ENCODE data around the gene EPB41.

The EPB41 gene

GRCh38 chr1:28983091-28983490 is 68.7 kb downstream of the EPB41 start:
- ATAC-seq (replicated peaks) (no peak), DNase-seq (no peak)
- Mint-ChIP-seq H3K36me3 (ENCODE audit: insufficient read depth) (peaks cover 6% of the 10 kb centered on the region), H3K9me3 (no peaks in the 10 kb centered on the region), H3K27ac (no peak overlapping the region), H3K4me1 (ENCODE audit: low read depth in 2 of 2) (peaks cover 37 to 65% of the 10 kb centered on the region in 2 donors), H3K4me3 (no peak overlapping the region), H3K27me3 (no peaks in the 10 kb centered on the region)

- Mint-ChIP-seq H3K9me3 (no peaks in the 10 kb centered on the region), H3K27ac (peak overlapping the region in 1 of 2 donors; percentile 75), H3K27me3 (no peaks in the 10 kb centered on the region), H3K36me3 (ENCODE audit: insufficient read depth) (peaks cover 12% of the 10 kb centered on the region), H3K4me3 (no peak overlapping the region), H3K4me1 (ENCODE audit: low read depth in 2 of 2) (peaks cover 32 to 59% of the 10 kb centered on the region in 2 donors)
- no peak for DNase-seq
- no peak for ATAC-seq (replicated peaks)
Measured at GRCh38 chr1:28983509-28984310, 69.3 kb downstream of the EPB41 start.

GRCh38 chr1:28984311-28984684 is 69.9 kb downstream of the EPB41 start:
- Mint-ChIP-seq H3K9me3 (no peaks in the 10 kb centered on the region), H3K36me3 (ENCODE audit: insufficient read depth) (peaks cover 12% of the 10 kb centered on the region), H3K27ac (no peak overlapping the region), H3K4me3 (no peak overlapping the region), H3K27me3 (no peaks in the 10 kb centered on the region), H3K4me1 (ENCODE audit: low read depth in 2 of 2) (peaks cover 31 to 55% of the 10 kb centered on the region in 2 donors)
- DNase-seq (no peak), ATAC-seq (replicated peaks) (no peak)

- ATAC-seq (replicated peaks): no peak
- Mint-ChIP-seq H3K4me3 (no peak overlapping the region), H3K27me3 (no peaks in the 10 kb centered on the region), H3K9me3 (no peaks in the 10 kb centered on the region), H3K4me1 (ENCODE audit: low read depth in 2 of 2) (peaks cover 23 to 50% of the 10 kb centered on the region in 2 donors), H3K27ac (peak overlapping the region in 1 of 2 donors; percentile 35), H3K36me3 (ENCODE audit: insufficient read depth) (peaks cover 12% of the 10 kb centered on the region)
- DNase-seq: no peak
Measured at GRCh38 chr1:28985427-28985826, 71.1 kb downstream of the EPB41 start.

- no peak for ATAC-seq (replicated peaks)
- no peak overlapping the region for H3K4me3 Mint-ChIP-seq
- peaks cover 19 to 43% of the 10 kb centered on the region in 2 donors for H3K4me1 Mint-ChIP-seq (ENCODE audit: low read depth in 2 of 2)
- no peaks in the 10 kb centered on the region for H3K27me3 Mint-ChIP-seq
- DNase-seq: no peak
- H3K9me3 Mint-ChIP-seq: no peaks in the 10 kb centered on the region
- peak overlapping the region; percentile 51 to 54 for H3K27ac Mint-ChIP-seq
- H3K36me3 Mint-ChIP-seq (ENCODE audit: insufficient read depth): peaks cover 15% of the 10 kb centered on the region
Measured at GRCh38 chr1:28986306-28986910, 72.0 kb downstream of the EPB41 start.

GRCh38 chr1:29002792-29003191 is 88.4 kb downstream of the EPB41 start:
- peaks cover 11 to 34% of the 10 kb centered on the region in 2 donors for H3K4me1 Mint-ChIP-seq (ENCODE audit: low read depth in 2 of 2)
- no peaks in the 10 kb centered on the region for H3K9me3 Mint-ChIP-seq
- ATAC-seq (replicated peaks): no peak

GRCh38 chr1:29004288-29004687 is 89.9 kb downstream of the EPB41 start:
- H3K4me3 Mint-ChIP-seq: no peak overlapping the region
- H3K9me3 Mint-ChIP-seq: no peaks in the 10 kb centered on the region
- H3K4me1 Mint-ChIP-seq (ENCODE audit: low read depth in 2 of 2): peaks cover 16 to 46% of the 10 kb centered on the region in 2 donors
- H3K27ac Mint-ChIP-seq: peak overlapping the region in 1 of 2 donors; percentile 41
- DNase-seq (no peak), ATAC-seq (replicated peaks) (no peak)
- H3K36me3 Mint-ChIP-seq (ENCODE audit: insufficient read depth): peaks cover 19% of the 10 kb centered on the region
- no peaks in the 10 kb centered on the region for H3K27me3 Mint-ChIP-seq

More at GRCh38 chr1:29002792-29003191, 88.4 kb downstream of the EPB41 start:
- Mint-ChIP-seq H3K36me3 (ENCODE audit: insufficient read depth) (peaks cover 26% of the 10 kb centered on the region), H3K4me3 (no peak overlapping the region), H3K27me3 (no peaks in the 10 kb centered on the region), H3K27ac (peak overlapping the region in 1 of 2 donors; percentile 20)
- DNase-seq: no peak

GRCh38 chr1:29004798-29005197 is 90.4 kb downstream of the EPB41 start:
- peak overlapping the region in 1 of 2 donors; percentile 41 for H3K27ac Mint-ChIP-seq
- no peaks in the 10 kb centered on the region for H3K27me3 Mint-ChIP-seq
- DNase-seq (no peak), ATAC-seq (replicated peaks) (no peak)
- peaks cover 16 to 46% of the 10 kb centered on the region in 2 donors for H3K4me1 Mint-ChIP-seq (ENCODE audit: low read depth in 2 of 2)
- no peak overlapping the region for H3K4me3 Mint-ChIP-seq
- peaks cover 20% of the 10 kb centered on the region for H3K36me3 Mint-ChIP-seq (ENCODE audit: insufficient read depth)
- no peaks in the 10 kb centered on the region for H3K9me3 Mint-ChIP-seq

- ATAC-seq (replicated peaks): no peak
- no peak for DNase-seq
- H3K27ac Mint-ChIP-seq: no peak overlapping the region
- H3K4me3 Mint-ChIP-seq: no peak overlapping the region
- H3K9me3 Mint-ChIP-seq: no peaks in the 10 kb centered on the region
- peaks cover 54% of the 10 kb centered on the region for H3K36me3 Mint-ChIP-seq (ENCODE audit: insufficient read depth)
- H3K4me1 Mint-ChIP-seq (ENCODE audit: low read depth in 2 of 2): peaks cover 11 to 21% of the 10 kb centered on the region in 2 donors
- H3K27me3 Mint-ChIP-seq: no peaks in the 10 kb centered on the region
Measured at GRCh38 chr1:29011775-29012174, 97.4 kb downstream of the EPB41 start.

- Mint-ChIP-seq H3K27ac (peak overlapping the region in 1 of 2 donors; percentile 83), H3K27me3 (no peaks in the 10 kb centered on the region), H3K36me3 (ENCODE audit: insufficient read depth) (peaks cover 43% of the 10 kb centered on the region), H3K4me3 (no peak overlapping the region), H3K9me3 (no peaks in the 10 kb centered on the region), H3K4me1 (ENCODE audit: low read depth in 2 of 2) (peaks cover 3 to 20% of the 10 kb centered on the region in 2 donors)
- DNase-seq (no peak), ATAC-seq (replicated peaks) (peak; percentile 68)
Measured at GRCh38 chr1:29017235-29017634, 102.9 kb downstream of the EPB41 start.

- no peaks in the 10 kb centered on the region for H3K9me3 Mint-ChIP-seq
- ATAC-seq (replicated peaks): no peak
Measured at GRCh38 chr1:29017975-29018712, 103.8 kb downstream of the EPB41 start.

GRCh38 chr1:29022620-29023019 is 108.3 kb downstream of the EPB41 start:
- Mint-ChIP-seq H3K27me3 (no peaks in the 10 kb centered on the region), H3K36me3 (ENCODE audit: insufficient read depth) (peaks cover 38% of the 10 kb centered on the region), H3K4me3 (no peak overlapping the region), H3K27ac (no peak overlapping the region), H3K9me3 (no peaks in the 10 kb centered on the region), H3K4me1 (ENCODE audit: low read depth in 2 of 2) (peaks cover 2 to 21% of the 10 kb centered on the region in 2 donors)
- DNase-seq (no peak), ATAC-seq (replicated peaks) (no peak)

More at GRCh38 chr1:29017975-29018712, 103.8 kb downstream of the EPB41 start:
- peak overlapping the region in 1 of 2 donors; percentile 83 for H3K27ac Mint-ChIP-seq
- no peaks in the 10 kb centered on the region for H3K27me3 Mint-ChIP-seq
- no peak overlapping the region for H3K4me3 Mint-ChIP-seq
- peaks cover 3 to 20% of the 10 kb centered on the region in 2 donors for H3K4me1 Mint-ChIP-seq (ENCODE audit: low read depth in 2 of 2)
- peaks cover 43% of the 10 kb centered on the region for H3K36me3 Mint-ChIP-seq (ENCODE audit: insufficient read depth)
- no peak for DNase-seq

- Mint-ChIP-seq H3K4me3 (no peak overlapping the region), H3K36me3 (ENCODE audit: insufficient read depth) (peaks cover 63% of the 10 kb centered on the region), H3K27ac (peak overlapping the region; percentile 62 to 66), H3K4me1 (ENCODE audit: low read depth in 2 of 2) (peaks cover 2 to 14% of the 10 kb centered on the region in 2 donors), H3K27me3 (no peaks in the 10 kb centered on the region), H3K9me3 (no peaks in the 10 kb centered on the region)
- no peak for DNase-seq
- no peak for ATAC-seq (replicated peaks)
Measured at GRCh38 chr1:29029667-29030066, 115.3 kb downstream of the EPB41 start.

Data from effector memory CD8-positive, alpha-beta T cell (primary cell).